Ammon's horn (tissue), 1 donor: ENCODE data around the gene ETV4.
"Not testable (repeated sequence)": the region's sequence is repeated elsewhere in the genome, so short reads cannot be mapped to it uniquely, and the experiment has no call there.

Experiments
- DNase-seq: peaks from one replicate; pipeline ENCODE4 v3.0.0-alpha.2; 2016; ENCODE audit warnings: low spot score

ETV4 gene

DNA sequence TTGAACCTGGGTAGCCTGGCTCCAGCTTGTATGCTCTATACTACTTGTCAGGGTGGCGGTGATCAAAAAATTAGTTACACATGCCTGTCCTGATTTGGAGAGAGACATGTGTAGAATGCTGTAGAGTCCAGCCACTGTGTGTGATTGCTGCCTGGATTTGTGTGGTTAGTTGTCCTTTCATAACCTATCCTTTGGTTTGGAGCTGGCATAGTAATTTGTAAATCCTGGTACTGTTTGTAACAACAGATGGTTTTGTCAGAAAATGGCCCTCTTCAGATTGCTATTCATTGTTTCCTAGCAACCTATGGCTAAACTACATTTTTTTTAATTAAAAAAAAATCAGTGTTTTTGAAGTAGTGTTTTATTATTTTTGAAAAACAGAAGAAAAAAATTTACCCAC lies 30.5 kb downstream of the ETV4 start:
- peak; percentile 36 for DNase-seq

DNA sequence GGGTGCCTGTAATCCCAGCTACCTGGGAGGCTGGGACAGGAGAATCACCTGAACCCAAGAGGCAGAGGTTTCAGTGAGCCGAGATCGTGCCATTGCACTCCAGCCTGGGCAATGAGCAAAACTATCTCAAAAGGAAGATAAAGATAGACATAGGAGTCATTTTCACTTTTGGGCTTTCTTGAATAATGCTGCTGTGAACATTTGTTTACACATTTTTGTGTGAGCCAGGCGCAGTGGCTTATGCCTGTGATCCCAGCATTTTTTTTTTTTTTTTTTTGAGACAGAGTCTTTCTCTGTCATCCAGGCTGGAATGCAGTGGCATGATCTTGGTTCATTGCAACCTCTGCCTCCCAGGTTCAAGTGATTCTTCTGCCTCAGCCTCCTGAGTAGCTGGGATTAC lies 34.9 kb downstream of the ETV4 start:
- DNase-seq, result not testable (repeated sequence)

DNA sequence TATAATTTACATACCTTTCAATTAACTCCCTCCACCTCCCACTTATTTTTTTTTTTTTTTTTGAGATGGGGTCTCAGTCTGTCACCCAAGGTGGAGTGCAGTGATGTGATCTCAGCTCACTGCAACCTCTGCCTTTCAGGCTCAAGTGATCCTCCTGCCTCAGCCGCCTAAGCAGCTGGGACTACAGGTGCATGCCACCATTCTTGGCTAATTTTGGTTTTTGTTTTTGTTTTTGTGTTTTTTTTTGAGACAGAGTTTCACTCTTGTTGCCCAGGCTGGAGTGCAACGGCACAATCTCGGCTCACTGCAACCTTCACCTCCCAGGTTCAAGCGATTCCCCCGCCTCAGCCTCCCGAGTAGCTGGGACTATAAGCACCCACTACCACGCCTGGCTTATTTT lies 36.7 kb downstream of the ETV4 start:
- DNase-seq, result not testable (repeated sequence)

DNA sequence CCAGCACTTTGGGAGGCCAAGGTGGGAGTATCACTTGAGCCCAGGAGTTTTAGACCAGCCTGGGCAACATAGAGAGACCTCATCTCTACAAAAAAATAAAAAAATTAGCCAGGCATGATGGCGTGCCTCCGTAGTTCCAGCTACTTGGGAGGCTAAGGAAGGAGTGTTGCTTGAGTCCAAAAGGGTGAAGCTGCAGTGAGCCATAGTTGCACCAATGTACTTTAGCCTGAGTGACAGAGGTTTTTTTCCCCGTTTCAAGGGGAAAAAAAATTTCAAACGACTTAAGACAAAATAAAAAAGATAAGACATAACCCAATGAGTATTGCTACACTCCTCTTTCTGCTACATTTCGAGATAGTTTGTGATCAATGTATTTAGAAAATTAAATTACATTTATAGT lies 55.5 kb downstream of the ETV4 start:
- no peak for DNase-seq

DNA sequence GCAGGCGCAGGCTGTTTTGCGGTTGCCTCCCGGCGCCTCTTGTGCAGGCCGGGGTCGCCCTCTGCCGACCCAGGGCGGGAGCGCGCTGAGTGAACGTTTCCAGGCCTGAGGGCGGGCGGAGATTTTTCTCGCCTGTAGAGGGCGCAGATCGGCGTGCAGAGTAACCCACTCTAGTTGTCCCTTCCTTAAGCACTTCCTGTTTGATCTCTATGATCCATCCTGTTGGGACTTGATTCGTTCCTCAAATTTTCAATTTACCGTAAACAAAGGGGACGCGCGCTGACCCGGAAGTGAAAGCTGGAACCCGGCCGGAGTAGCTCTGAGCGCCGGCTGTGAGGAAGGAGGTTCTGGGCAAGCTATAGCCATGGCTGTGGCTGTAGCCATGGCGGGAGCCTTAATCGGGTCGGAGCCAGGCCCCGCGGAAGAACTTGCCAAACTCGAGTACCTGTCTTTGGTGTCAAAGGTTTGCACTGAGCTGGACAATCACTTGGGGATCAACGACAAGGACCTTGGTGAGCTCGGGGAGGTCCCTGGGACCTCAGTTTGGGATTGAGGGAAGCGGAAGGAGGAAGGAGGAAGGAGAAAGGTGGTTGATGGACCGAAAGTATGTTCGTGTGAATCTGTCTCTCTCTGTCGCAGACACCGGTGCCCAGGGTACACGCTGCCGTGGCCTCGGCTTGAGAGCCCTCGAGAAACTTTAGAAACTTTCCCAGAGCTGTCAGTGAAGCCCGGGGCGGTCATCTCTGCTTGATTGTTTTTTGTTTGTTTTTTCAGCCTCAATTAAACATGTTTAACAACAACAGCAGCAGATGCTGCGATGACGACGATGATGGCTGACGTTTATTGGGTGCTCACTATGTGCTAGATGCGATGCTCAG lies 62.2 kb downstream of the ETV4 start, which contains the start of gene DHX8:
Gene DHX8 (plus strand): TSS at position 302 of the 878 bp plus-strand sequence. CDS start 63 bp downstream, at position 365.
- peak; percentile 98 for DNase-seq

DNA sequence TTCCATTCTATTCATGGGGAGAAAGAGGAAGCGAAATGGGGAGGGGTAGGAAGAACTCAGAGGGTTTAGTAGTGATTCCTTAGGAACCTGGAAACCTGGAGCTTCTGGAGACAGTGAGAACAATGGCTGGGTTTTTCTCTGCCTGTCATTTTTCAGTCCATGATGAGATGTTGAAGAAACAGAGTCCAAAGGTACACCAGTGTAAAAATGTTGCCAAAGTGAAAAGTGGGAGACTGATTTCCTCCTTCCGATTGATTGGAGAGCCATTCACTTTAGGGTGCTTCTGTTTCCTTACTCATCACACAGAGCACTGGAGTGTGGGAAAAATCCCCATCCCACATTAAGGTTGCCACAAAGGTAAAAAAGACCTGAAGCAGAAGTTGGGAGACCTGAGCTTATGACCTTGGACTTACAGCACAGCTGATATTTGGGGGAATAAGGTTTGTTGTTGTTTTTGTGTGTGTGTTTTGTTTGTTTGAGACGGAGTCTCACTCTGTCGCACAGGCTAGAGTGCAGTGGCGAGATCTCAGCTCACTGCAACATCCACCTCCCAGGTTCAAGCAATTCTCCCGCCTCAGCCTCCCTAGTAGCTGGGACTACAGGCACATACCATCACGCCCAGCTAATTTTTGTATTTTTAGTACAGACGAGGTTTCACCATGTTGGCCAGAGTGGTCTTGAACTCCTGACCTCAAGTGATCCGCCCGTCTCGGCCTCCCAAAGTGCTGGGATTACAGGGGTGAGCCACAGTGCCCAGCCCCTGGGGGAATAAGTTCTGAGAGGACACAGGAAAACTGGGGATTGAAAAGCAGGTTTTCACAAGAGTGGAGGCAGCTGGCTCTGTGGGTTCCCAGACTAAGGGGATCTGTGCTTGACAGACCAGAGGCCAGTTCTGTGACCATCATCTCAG lies 63.8 kb downstream of the ETV4 start:
- no peak for DNase-seq

DNA sequence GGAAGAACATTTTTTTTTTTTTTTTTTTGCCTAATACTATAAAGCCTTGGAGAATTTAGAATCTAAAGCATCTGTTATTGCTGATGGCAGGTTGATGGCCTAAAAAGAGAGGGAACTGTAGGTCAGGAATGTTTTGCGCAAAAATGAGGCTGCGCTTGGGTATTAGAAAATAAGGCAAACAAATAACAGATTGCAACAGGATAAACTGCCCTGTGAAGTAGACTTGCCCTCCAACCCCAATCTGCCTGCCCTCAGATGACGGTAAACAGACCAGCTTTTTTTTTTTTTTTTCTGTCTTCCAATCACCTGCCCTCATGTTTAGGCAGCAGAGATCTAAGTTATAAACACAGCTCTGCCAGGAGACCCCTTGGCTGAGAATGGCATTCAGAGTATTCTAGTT lies 66.2 kb downstream of the ETV4 start:
- DNase-seq, result no peak
